Chondrocyte (in vitro differentiated cells): ENCODE measurements around the gene PSMG4. TPM values are rescaled to one million over a fixed set of nuclear protein-coding genes. Genes with fewer than 3 reads are reported as not detected.

Experiments
- DNase-seq: peaks from one replicate; pipeline ENCODE4 v3.0.0; 2021; ENCODE audit warnings: mixed read lengths, low spot score
- H3K27ac Mint-ChIP-seq: one replicate; pipeline ENCODE4 v1.8.0; 2021; ENCODE audit warnings: mild to moderate bottlenecking, moderate library complexity, mixed read lengths; ENCODE audit not compliant: unreplicated experiment
- H3K27me3 Mint-ChIP-seq: 2 replicates; pipeline ENCODE4 v1.8.0; 2021; ENCODE audit warnings: low read depth, mixed read lengths
- H3K36me3 Mint-ChIP-seq: 2 replicates; pipeline ENCODE4 v1.8.0; 2021; ENCODE audit warnings: low read depth, mixed read lengths
- H3K4me1 Mint-ChIP-seq: 2 replicates; pipeline ENCODE4 v1.8.0; 2021; ENCODE audit warnings: low read depth, mild to moderate bottlenecking, mixed read lengths
- H3K4me3 Mint-ChIP-seq: one replicate; pipeline ENCODE4 v1.8.0; 2021; ENCODE audit warnings: mild to moderate bottlenecking, moderate library complexity, mixed read lengths; ENCODE audit not compliant: unreplicated experiment
- H3K9me3 Mint-ChIP-seq: 2 replicates; pipeline ENCODE4 v1.8.0; 2021; ENCODE audit warnings: low read depth, mixed read lengths
- CTCF ChIP-seq: fragments of 200-600 bp; sonication (generic); IDR thresholded peaks from 2 replicates; pipeline ENCODE4 v1.5.0; 2021; ENCODE audit warnings: antibody characterized with exemption, mild to moderate bottlenecking, moderate library complexity
- total RNA-seq: library from RNA; stranded (reverse); gene quantifications from 3 replicates; pipeline ENCODE4 v1.2.1, GENCODE V29; 2021

PSMG4 gene
- total RNA-seq, 1 donor from 2014 or later, result 16.2 TPM

GRCh38 chr6:3288711-3289663 is 30.2 kb downstream of the PSMG4 start:
- no peak for TF ChIP-seq CTCF
- Mint-ChIP-seq H3K36me3 (peaks cover 18% of the 10 kb centered on the region), H3K9me3 (no peaks in the 10 kb centered on the region), H3K27me3 (no peaks in the 10 kb centered on the region), H3K27ac (no peak overlapping the region), H3K4me3 (no peak overlapping the region), H3K4me1 (peaks cover 11% of the 10 kb centered on the region)
- peak; percentile 91 for DNase-seq

DNA sequence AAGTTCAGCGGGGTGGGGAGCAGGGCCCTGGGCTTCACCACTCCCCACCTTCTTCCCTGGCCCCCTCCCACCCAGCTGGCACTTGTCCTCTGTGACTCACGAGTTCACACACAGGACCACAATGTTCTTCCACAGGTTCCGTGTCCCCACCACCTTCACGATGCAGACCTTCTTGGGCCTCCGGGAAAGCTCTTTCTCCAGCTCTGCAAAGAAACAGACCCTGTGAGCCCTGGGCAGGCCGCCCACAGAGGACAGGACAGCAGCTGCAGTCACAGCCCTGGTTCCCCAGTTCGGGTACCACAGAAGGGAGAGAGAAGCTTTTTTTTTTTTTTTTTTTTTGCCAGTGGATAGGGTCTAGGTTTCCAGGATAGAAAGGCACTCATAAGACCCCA is 30.9 kb downstream of the PSMG4 start:
- Mint-ChIP-seq H3K4me1 (peaks cover 9% of the 10 kb centered on the region), H3K27ac (no peak overlapping the region), H3K27me3 (no peaks in the 10 kb centered on the region), H3K36me3 (peaks cover 17% of the 10 kb centered on the region), H3K9me3 (no peaks in the 10 kb centered on the region), H3K4me3 (no peak overlapping the region)
- TF ChIP-seq CTCF, result no peak
- peak; percentile 78 for DNase-seq

GRCh38 chr6:3290149-3290930 is 31.6 kb downstream of the PSMG4 start:
- Mint-ChIP-seq H3K27me3 (no peaks in the 10 kb centered on the region), H3K36me3 (peaks cover 19% of the 10 kb centered on the region), H3K4me1 (peaks cover 6% of the 10 kb centered on the region), H3K9me3 (no peaks in the 10 kb centered on the region), H3K27ac (no peak overlapping the region), H3K4me3 (no peak overlapping the region)
- DNase-seq, result peak; percentile 53
- no peak for TF ChIP-seq CTCF

- Mint-ChIP-seq H3K36me3 (peaks cover 20% of the 10 kb centered on the region), H3K9me3 (no peaks in the 10 kb centered on the region), H3K27ac (no peak overlapping the region), H3K27me3 (no peaks in the 10 kb centered on the region), H3K4me3 (no peak overlapping the region), H3K4me1 (peaks cover 6% of the 10 kb centered on the region)
- no peak for TF ChIP-seq CTCF
- DNase-seq, result peak; percentile 56
Observed at GRCh38 chr6:3290931-3291211, 32.1 kb downstream of the PSMG4 start.

- DNase-seq, result no peak
- Mint-ChIP-seq H3K4me1 (peaks cover 6% of the 10 kb centered on the region), H3K4me3 (no peak overlapping the region), H3K27me3 (no peaks in the 10 kb centered on the region), H3K27ac (no peak overlapping the region), H3K9me3 (no peaks in the 10 kb centered on the region), H3K36me3 (peaks cover 18% of the 10 kb centered on the region)
- no peak for TF ChIP-seq CTCF
Observed at GRCh38 chr6:3291346-3291745, 32.6 kb downstream of the PSMG4 start.
